Spinal cord (tissue), 10 donors: ENCODE data around the gene SIM2. TPM values are rescaled to one million over a fixed set of nuclear protein-coding genes. Genes with fewer than 3 reads are reported as not detected.

Source experiments
- DNase-seq, 6 donors: peaks; one replicate each; pipeline versions ENCODE4 v3.0.0 to v3.0.0-alpha.2; 2013 to 2015; ENCODE audit warnings: low spot score in 6 of 6, low read depth in 4 of 6
- H3K27ac ChIP-seq: one replicate; pipeline ENCODE4 v1.5.1; 2013; ENCODE audit warnings: low read depth, low read length, control low read depth
- H3K27me3 ChIP-seq: one replicate; pipeline ENCODE4 v1.6.1; 2013; ENCODE audit warnings: low read length; ENCODE audit not compliant: control insufficient read depth, insufficient read depth
- H3K36me3 ChIP-seq: one replicate; pipeline ENCODE4 v1.6.1; 2013; ENCODE audit warnings: low read length; ENCODE audit not compliant: control insufficient read depth, insufficient read depth
- H3K4me1 ChIP-seq: one replicate; pipeline ENCODE4 v1.6.1; 2013; ENCODE audit warnings: low read length; ENCODE audit not compliant: control insufficient read depth, insufficient read depth
- H3K4me3 ChIP-seq: one replicate; pipeline ENCODE4 v1.5.1; 2013; ENCODE audit warnings: low read depth, low read length, control low read depth
- H3K9me3 ChIP-seq: one replicate; pipeline ENCODE4 v1.6.1; 2013; ENCODE audit warnings: low read length; ENCODE audit not compliant: control insufficient read depth, insufficient read depth
- WGBS: methylation state at CpG from one replicate; pipeline ENCODE4 v1.1.5; 2013; ENCODE audit warnings: missing lambda C conversion rate; ENCODE audit not compliant: insufficient coverage; 5-methylcytosine and 5-hydroxymethylcytosine counted together
- polyA plus RNA-seq, 2 donors: library from polyadenylated mRNA; unstranded; fragments of 120-200 nt; gene quantifications; one replicate each; pipeline ENCODE4 v1.2.1, GENCODE V29; 2013; ENCODE audit not compliant: insufficient read length in 2 of 2
- total RNA-seq, 2 donors: library from RNA; depleted of rRNA in 1 of 2; stranded (reverse); fragments of 120-200 nt in 1 of 2; fragments of >200 nt in 1 of 2; gene quantifications; one replicate each; pipeline versions ENCODE4 v1.2.3 to v1.2.4, GENCODE V29; 2013 to 2014
- donor health status: healthy.

SIM2 gene
- total and polyA plus RNA-seq, 4 donors, result 0.06 to 3.3 (median 2.9) TPM; not detected in 1

GRCh38 chr21:36723371-36723881 is 24.5 kb downstream of the SIM2 start:
- DNase-seq, result no peak
- no peaks in the 10 kb centered on the region for H3K36me3 ChIP-seq
- no peak overlapping the region for H3K27ac ChIP-seq
- peaks cover 2% of the 10 kb centered on the region for H3K27me3 ChIP-seq
- H3K4me1 ChIP-seq, result peaks cover 4% of the 10 kb centered on the region
- no peak overlapping the region for H3K4me3 ChIP-seq
- WGBS, result 95% methylated on average over 9 of the region's 14 CpGs
- H3K9me3 ChIP-seq, result no peaks in the 10 kb centered on the region

- DNase-seq, result no peak
- Histone ChIP-seq H3K27ac (no peak overlapping the region), H3K9me3 (no peaks in the 10 kb centered on the region), H3K4me3 (no peak overlapping the region), H3K27me3 (peaks cover 9% of the 10 kb centered on the region), H3K4me1 (no peaks in the 10 kb centered on the region), H3K36me3 (no peaks in the 10 kb centered on the region)
- WGBS, result 80% methylated on average over 2 of the region's 3 CpGs
These were observed 25.7 kb downstream of the SIM2 start for GRCh38 chr21:36724660-36725059.

- Histone ChIP-seq H3K36me3 (no peaks in the 10 kb centered on the region), H3K4me1 (no peaks in the 10 kb centered on the region), H3K27me3 (peaks cover 9% of the 10 kb centered on the region), H3K4me3 (no peak overlapping the region), H3K27ac (no peak overlapping the region), H3K9me3 (no peaks in the 10 kb centered on the region)
- 92% methylated on average over 11 of the region's 12 CpGs for WGBS
- no peak for DNase-seq
These were observed 27.0 kb downstream of the SIM2 start for GRCh38 chr21:36725793-36726386.

GRCh38 chr21:36727866-36728265 is 29.0 kb downstream of the SIM2 start:
- Histone ChIP-seq H3K27me3 (peaks cover 9% of the 10 kb centered on the region), H3K4me1 (no peaks in the 10 kb centered on the region), H3K4me3 (no peak overlapping the region), H3K9me3 (no peaks in the 10 kb centered on the region), H3K36me3 (no peaks in the 10 kb centered on the region), H3K27ac (no peak overlapping the region)
- WGBS, result 92% methylated on average over 6 of the region's 6 CpGs
- DNase-seq, result no peak

- H3K9me3 ChIP-seq, result no peaks in the 10 kb centered on the region
- H3K27ac ChIP-seq, result no peak overlapping the region
- H3K4me1 ChIP-seq, result no peaks in the 10 kb centered on the region
- DNase-seq, result no peak
- H3K36me3 ChIP-seq, result no peaks in the 10 kb centered on the region
- WGBS, result 94% methylated on average over 11 of the region's 14 CpGs
- H3K27me3 ChIP-seq, result peaks cover 9% of the 10 kb centered on the region
- H3K4me3 ChIP-seq, result no peak overlapping the region
These were observed 29.6 kb downstream of the SIM2 start for GRCh38 chr21:36728371-36729111.

- no peak overlapping the region for H3K27ac ChIP-seq
- peaks cover 9% of the 10 kb centered on the region for H3K27me3 ChIP-seq
- no peaks in the 10 kb centered on the region for H3K4me1 ChIP-seq
- WGBS, result 58% methylated on average over 11 of the region's 18 CpGs
- DNase-seq, result no peak
- H3K36me3 ChIP-seq, result no peaks in the 10 kb centered on the region
- no peaks in the 10 kb centered on the region for H3K9me3 ChIP-seq
- no peak overlapping the region for H3K4me3 ChIP-seq
These were observed 30.5 kb downstream of the SIM2 start for GRCh38 chr21:36729310-36729970.

GRCh38 chr21:36730291-36731281 is 31.7 kb downstream of the SIM2 start:
- WGBS, result 79% methylated on average over 21 of the region's 30 CpGs
- DNase-seq, result no peak
- peaks cover 9% of the 10 kb centered on the region for H3K27me3 ChIP-seq
- H3K4me1 ChIP-seq, result peaks cover under 1% of the 10 kb centered on the region
- no peaks in the 10 kb centered on the region for H3K9me3 ChIP-seq
- no peak overlapping the region for H3K4me3 ChIP-seq
- no peak overlapping the region for H3K27ac ChIP-seq
- H3K36me3 ChIP-seq, result no peaks in the 10 kb centered on the region

DNA sequence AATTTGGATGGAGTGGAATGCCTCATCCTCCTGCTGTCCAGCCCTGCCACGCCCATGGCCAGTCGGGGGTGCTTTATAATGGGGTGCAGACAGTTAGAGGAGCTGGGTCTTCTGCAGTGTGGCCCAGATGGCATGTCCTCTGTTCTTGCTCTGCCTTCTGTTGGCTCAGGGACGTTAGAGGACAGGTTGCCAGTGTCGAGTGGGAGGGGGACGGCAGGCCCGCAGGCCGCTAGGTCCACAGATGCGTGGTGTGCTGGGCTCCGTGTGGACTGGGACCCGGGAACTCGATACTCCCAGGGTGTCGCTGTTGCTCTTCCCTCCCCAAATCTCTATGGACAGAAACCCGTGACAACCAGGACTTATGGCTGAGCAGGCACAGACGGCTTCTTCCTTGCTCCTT is 33.3 kb downstream of the SIM2 start:
- Histone ChIP-seq H3K27ac (no peak overlapping the region), H3K27me3 (peaks cover 9% of the 10 kb centered on the region), H3K9me3 (no peaks in the 10 kb centered on the region), H3K36me3 (no peaks in the 10 kb centered on the region), H3K4me1 (peaks cover 4% of the 10 kb centered on the region), H3K4me3 (no peak overlapping the region)
- DNase-seq, result no peak
- WGBS, result 77% methylated on average over 12 of the region's 14 CpGs

DNA sequence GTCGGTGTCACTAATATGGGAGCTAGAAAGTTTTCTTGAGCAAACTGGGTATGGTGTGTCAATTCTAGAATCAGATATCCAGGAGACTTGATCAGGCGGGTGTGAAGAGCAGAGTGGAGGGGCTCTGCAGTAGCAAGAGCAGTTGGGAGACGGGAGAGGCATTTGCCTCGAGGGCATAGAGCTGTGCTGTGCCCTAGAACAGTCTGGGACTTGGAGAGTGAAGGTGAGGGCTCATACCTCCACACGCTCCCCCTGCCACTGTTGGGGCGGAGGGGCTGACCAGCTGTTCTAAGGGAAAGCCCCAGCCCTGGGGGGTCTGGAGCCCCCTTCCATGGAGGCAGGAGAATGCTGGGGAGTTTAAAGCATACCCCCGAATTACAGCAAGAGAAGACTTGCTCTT is 33.8 kb downstream of the SIM2 start:
- Histone ChIP-seq H3K36me3 (no peaks in the 10 kb centered on the region), H3K4me3 (no peak overlapping the region), H3K4me1 (peaks cover 4% of the 10 kb centered on the region), H3K27ac (no peak overlapping the region), H3K27me3 (peaks cover 9% of the 10 kb centered on the region), H3K9me3 (no peaks in the 10 kb centered on the region)
- DNase-seq, result no peak
- 95% methylated on average over 6 of the region's 7 CpGs for WGBS
